ENCODE data around the gene TAS1R1. TPM values are rescaled to one million over a fixed set of nuclear protein-coding genes. Genes with fewer than 3 reads are reported as not detected.

Gene TAS1R1
- total RNA-seq, 1 donor from 2014 or later, result not detected

GRCh38 chr1:6581561-6582305 lies 26.6 kb downstream of the TAS1R1 start:
- Histone ChIP-seq H3K36me3 (ENCODE audit: control insufficient read depth, insufficient read depth, low read length) (no peaks in the 10 kb centered on the region), H3K4me3 (ENCODE audit: low read depth, low read length) (no peak overlapping the region), H3K27me3 (ENCODE audit: control insufficient read depth, insufficient read depth, low read length) (no peaks in the 10 kb centered on the region)
- DNase-seq (ENCODE audit: low read depth), result no peak
- TF ChIP-seq, protein P1, sequence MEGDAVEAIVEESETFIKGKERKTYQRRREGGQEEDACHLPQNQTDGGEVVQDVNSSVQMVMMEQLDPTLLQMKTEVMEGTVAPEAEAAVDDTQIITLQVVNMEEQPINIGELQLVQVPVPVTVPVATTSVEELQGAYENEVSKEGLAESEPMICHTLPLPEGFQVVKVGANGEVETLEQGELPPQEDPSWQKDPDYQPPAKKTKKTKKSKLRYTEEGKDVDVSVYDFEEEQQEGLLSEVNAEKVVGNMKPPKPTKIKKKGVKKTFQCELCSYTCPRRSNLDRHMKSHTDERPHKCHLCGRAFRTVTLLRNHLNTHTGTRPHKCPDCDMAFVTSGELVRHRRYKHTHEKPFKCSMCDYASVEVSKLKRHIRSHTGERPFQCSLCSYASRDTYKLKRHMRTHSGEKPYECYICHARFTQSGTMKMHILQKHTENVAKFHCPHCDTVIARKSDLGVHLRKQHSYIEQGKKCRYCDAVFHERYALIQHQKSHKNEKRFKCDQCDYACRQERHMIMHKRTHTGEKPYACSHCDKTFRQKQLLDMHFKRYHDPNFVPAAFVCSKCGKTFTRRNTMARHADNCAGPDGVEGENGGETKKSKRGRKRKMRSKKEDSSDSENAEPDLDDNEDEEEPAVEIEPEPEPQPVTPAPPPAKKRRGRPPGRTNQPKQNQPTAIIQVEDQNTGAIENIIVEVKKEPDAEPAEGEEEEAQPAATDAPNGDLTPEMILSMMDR (IDR thresholded peaks at IDR 0.05; ENCODE audit: insufficient read depth, low read length, poor library complexity, severe bottlenecking), result no peak

DNA sequence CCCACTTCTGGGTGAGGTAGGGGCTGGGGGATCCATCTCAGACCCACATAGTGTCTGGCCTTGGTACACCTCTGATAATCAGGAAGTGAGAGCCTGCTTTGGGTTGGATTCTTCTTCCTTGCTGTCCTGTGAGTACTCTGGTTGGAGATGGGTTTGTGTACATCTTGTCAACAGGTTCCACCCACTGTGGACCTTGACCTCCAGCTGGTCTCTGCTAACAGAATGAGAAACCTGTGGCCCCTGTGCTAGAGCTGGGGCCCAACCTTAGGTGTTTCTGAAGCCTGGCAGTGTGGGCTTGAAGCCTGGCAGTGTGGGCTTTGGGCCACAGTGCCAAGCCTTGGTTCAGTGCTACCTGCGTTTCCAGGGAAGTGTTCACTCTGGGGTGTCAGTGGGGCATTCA lies 27.3 kb downstream of the TAS1R1 start:
- Histone ChIP-seq H3K4me3 (ENCODE audit: low read depth, low read length) (no peak overlapping the region), H3K27me3 (ENCODE audit: control insufficient read depth, insufficient read depth, low read length) (no peaks in the 10 kb centered on the region), H3K36me3 (ENCODE audit: control insufficient read depth, insufficient read depth, low read length) (no peaks in the 10 kb centered on the region)
- no peak for DNase-seq (ENCODE audit: low read depth)
- TF ChIP-seq, protein P1 (IDR thresholded peaks at IDR 0.05; ENCODE audit: insufficient read depth, low read length, poor library complexity, severe bottlenecking), result no peak

- no peaks in the 10 kb centered on the region for H3K27me3 ChIP-seq (ENCODE audit: control insufficient read depth, insufficient read depth, low read length)
- DNase-seq (ENCODE audit: low read depth), result no peak
- H3K36me3 ChIP-seq (ENCODE audit: control insufficient read depth, insufficient read depth, low read length), result peaks cover 4% of the 10 kb centered on the region
- H3K4me3 ChIP-seq (ENCODE audit: low read depth, low read length), result no peak overlapping the region
- TF ChIP-seq, protein P1 (IDR thresholded peaks at IDR 0.05; ENCODE audit: insufficient read depth, low read length, poor library complexity, severe bottlenecking), result no peak
Measured at GRCh38 chr1:6584126-6585080, 29.3 kb downstream of the TAS1R1 start.

DNA sequence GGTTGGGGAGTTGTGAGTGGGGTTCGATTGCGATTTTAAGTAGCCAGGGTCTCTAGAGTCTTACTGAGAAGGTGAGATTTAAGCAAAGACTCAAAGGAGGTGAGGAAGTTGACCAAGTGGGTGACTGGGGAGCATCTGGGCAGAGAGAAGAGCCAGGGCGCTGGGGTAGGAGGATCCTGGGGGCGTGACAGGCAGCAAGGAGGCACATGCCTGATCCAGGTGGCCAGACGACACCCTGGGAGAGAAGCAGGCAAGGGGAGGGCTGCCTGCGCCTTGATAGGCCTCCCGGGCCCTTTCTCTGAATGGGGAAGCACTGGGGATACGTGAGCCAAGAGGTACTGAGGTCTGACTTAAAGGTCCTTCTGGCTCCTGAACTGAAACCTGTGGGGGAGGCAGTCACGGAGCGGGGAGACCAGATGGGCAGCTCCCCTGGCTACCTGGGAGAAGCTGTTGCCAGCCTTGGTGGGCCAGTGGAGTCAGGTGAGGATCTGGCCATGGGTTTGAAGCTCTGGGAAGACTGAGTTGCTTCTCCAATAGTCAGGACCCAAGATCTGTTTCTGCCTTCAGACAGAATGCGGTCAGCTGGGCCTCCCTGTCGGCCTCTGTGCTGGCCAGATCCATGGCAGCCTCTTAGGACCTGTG lies 30.1 kb downstream of the TAS1R1 start:
- Histone ChIP-seq H3K27me3 (ENCODE audit: control insufficient read depth, insufficient read depth, low read length) (no peaks in the 10 kb centered on the region), H3K4me3 (ENCODE audit: low read depth, low read length) (no peak overlapping the region), H3K36me3 (ENCODE audit: control insufficient read depth, insufficient read depth, low read length) (peaks cover 4% of the 10 kb centered on the region)
- no peak for DNase-seq (ENCODE audit: low read depth)
- TF ChIP-seq, protein P1 (IDR thresholded peaks at IDR 0.05; ENCODE audit: insufficient read depth, low read length, poor library complexity, severe bottlenecking), result no peak

DNA sequence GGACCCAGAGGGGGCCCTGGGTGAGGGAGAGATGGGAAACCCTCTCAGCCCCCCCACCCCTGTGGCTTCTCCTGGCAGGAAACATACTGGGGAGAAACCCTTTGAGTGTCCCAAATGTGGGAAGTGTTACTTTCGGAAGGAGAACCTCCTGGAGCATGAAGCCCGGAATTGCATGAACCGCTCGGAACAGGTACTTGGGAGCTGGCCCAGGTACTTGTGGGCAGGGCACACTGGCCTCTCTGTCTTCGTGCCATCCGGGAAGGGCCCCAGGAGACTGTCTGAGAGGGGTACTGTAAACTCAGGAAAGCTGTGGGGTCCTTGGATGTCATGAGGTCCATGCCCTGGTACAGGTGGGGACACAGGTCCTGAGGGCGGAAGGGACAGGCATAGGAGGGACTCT lies 30.7 kb downstream of the TAS1R1 start:
- no peak for DNase-seq (ENCODE audit: low read depth)
- no peaks in the 10 kb centered on the region for H3K27me3 ChIP-seq (ENCODE audit: control insufficient read depth, insufficient read depth, low read length)
- peaks cover 4% of the 10 kb centered on the region for H3K36me3 ChIP-seq (ENCODE audit: control insufficient read depth, insufficient read depth, low read length)
- no peak overlapping the region for H3K4me3 ChIP-seq (ENCODE audit: low read depth, low read length)
- TF ChIP-seq, protein P1 (IDR thresholded peaks at IDR 0.05; ENCODE audit: insufficient read depth, low read length, poor library complexity, severe bottlenecking), result no peak

All from kidney epithelial cell (primary cell).